Measurements from ENCODE around the gene CTRB1. TPM values are rescaled to one million over a fixed set of nuclear protein-coding genes. Genes with fewer than 3 reads are reported as not detected.

The CTRB1 gene
- total RNA-seq, 1 experiment from 2014 or later, result not detected

DNA sequence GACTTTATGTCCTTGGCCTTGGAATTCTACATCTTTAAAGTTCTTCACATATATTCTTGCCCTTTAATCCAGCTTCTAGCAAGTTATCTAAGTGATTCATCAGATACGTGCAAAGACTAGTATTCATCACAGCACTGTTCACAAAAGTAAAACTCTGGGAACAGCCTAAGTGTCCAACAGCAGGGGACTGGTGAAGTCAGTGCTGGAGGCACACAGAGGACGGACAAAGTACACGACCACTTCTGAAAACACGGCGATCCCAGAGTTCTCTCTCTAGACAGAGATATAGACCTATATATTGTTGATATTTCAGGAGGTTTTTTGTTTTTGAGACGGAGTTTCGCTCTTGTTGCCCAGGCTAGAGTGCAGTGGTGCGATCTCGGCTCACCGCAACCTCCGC is 12.8 kb downstream of the CTRB1 start:
- Mint-ChIP-seq H3K4me3 (ENCODE audit: unreplicated experiment) (no peak overlapping the region), H3K27me3 (ENCODE audit: insufficient read depth, unreplicated experiment) (no peaks in the 10 kb centered on the region), H3K36me3 (ENCODE audit: insufficient read depth, unreplicated experiment) (peaks cover 73% of the 10 kb centered on the region), H3K27ac (ENCODE audit: low read depth, unreplicated experiment) (no peak overlapping the region), H3K4me1 (ENCODE audit: insufficient read depth, unreplicated experiment) (peaks cover 7% of the 10 kb centered on the region), H3K9me3 (ENCODE audit: unreplicated experiment) (no peaks in the 10 kb centered on the region)
- no peak for DNase-seq (ENCODE audit: unreplicated experiment)
- POLR2A ChIA-PET, result interaction anchor here (1.2 kb wide), 1 partner anchor 154 kb away, joined by 3 read pairs; no protein-coding TSS in a partner anchor
- BruUV-seq (replicated peaks), result no TSS peak
- TF ChIP-seq CTCF (IDR thresholded peaks at IDR 0.05; ENCODE audit: unreplicated experiment), result no peak
- CTCF ChIA-PET, result interaction anchor here (1.9 to 5.5 kb wide), 5 partner anchors 18 to 161 kb away, joined by 7 to 106 read pairs (median 33); no protein-coding TSS in a partner anchor
- intact Hi-C loops (cut with micrococcal nuclease), result loop anchor here (5.0 kb wide), 1 partner anchor 171 kb away; no protein-coding TSS in a partner anchor

DNA sequence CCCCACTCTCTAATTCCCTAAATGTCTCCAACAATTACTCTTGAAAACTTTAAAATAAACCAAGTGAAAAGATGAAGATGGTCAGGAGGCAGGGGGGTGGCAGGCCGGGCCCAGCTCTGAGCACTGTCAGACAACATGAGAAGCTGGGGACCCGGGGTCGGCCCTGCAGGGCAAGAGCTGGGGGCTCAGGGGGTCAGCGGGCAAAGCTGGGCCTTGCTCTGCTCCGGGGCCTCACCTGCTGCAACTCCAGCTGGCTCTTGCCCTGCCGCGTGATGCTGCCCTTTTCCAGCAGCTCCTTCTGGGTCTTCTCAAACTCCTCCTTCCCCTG is 14.8 kb downstream of the CTRB1 start:
- H3K27me3 Mint-ChIP-seq (ENCODE audit: insufficient read depth, unreplicated experiment), result no peaks in the 10 kb centered on the region
- no peaks in the 10 kb centered on the region for H3K9me3 Mint-ChIP-seq (ENCODE audit: unreplicated experiment)
- peak overlapping the region; percentile 6 for H3K4me3 Mint-ChIP-seq (ENCODE audit: unreplicated experiment)
- POLR2A ChIA-PET, result interaction anchor here (1.0 to 2.4 kb wide), 10 partner anchors 12 to 159 kb away, joined by 3 to 30 read pairs (median 7); no protein-coding TSS in a partner anchor
- TF ChIP-seq CTCF (IDR thresholded peaks at IDR 0.05; ENCODE audit: unreplicated experiment), result no peak
- CTCF ChIA-PET, result interaction anchor here (0.6 to 5.5 kb wide), 51 partner anchors 9 to 524 kb away, joined by 3 to 106 read pairs (median 5); partner anchors contain the start of genes CFDP1, CTRB2, KARS1 and TERF2IP
- H3K27ac Mint-ChIP-seq (ENCODE audit: low read depth, unreplicated experiment), result peak overlapping the region; percentile 78
- H3K36me3 Mint-ChIP-seq (ENCODE audit: insufficient read depth, unreplicated experiment), result peaks cover 60% of the 10 kb centered on the region
- BruUV-seq (replicated peaks), result no TSS peak
- H3K4me1 Mint-ChIP-seq (ENCODE audit: insufficient read depth, unreplicated experiment), result peaks cover 7% of the 10 kb centered on the region
- intact Hi-C loops (cut with micrococcal nuclease), result loop anchor here (5.0 kb wide), 1 partner anchor 169 kb away; no protein-coding TSS in a partner anchor
- DNase-seq (ENCODE audit: unreplicated experiment), result no peak

GRCh38 chr16:75234856-75235696 is 16.3 kb downstream of the CTRB1 start:
- H3K9me3 Mint-ChIP-seq (ENCODE audit: unreplicated experiment), result no peaks in the 10 kb centered on the region
- peaks cover 48% of the 10 kb centered on the region for H3K36me3 Mint-ChIP-seq (ENCODE audit: insufficient read depth, unreplicated experiment)
- H3K27ac Mint-ChIP-seq (ENCODE audit: low read depth, unreplicated experiment), result no peak overlapping the region
- CTCF ChIA-PET, result interaction anchor here (0.6 to 5.5 kb wide), 20 partner anchors 9 to 177 kb away, joined by 3 to 106 read pairs (median 16); no protein-coding TSS in a partner anchor
- POLR2A ChIA-PET, result interaction anchor here (0.8 to 2.4 kb wide), 7 partner anchors 15 to 150 kb away, joined by 3 to 30 read pairs (median 7); no protein-coding TSS in a partner anchor
- no peak for DNase-seq (ENCODE audit: unreplicated experiment)
- TF ChIP-seq CTCF (IDR thresholded peaks at IDR 0.05; ENCODE audit: unreplicated experiment), result no peak
- H3K4me1 Mint-ChIP-seq (ENCODE audit: insufficient read depth, unreplicated experiment), result peaks cover 11% of the 10 kb centered on the region
- H3K4me3 Mint-ChIP-seq (ENCODE audit: unreplicated experiment), result no peak overlapping the region
- BruUV-seq (replicated peaks), result no TSS peak
- intact Hi-C loops (cut with micrococcal nuclease), result loop anchor here (1.0 to 5.0 kb wide), 2 partner anchors 150 to 167 kb away; no protein-coding TSS in a partner anchor
- no peaks in the 10 kb centered on the region for H3K27me3 Mint-ChIP-seq (ENCODE audit: insufficient read depth, unreplicated experiment)

- Mint-ChIP-seq H3K4me1 (ENCODE audit: insufficient read depth, unreplicated experiment) (peaks cover 11% of the 10 kb centered on the region), H3K4me3 (ENCODE audit: unreplicated experiment) (no peak overlapping the region), H3K36me3 (ENCODE audit: insufficient read depth, unreplicated experiment) (peaks cover 46% of the 10 kb centered on the region), H3K27ac (ENCODE audit: low read depth, unreplicated experiment) (no peak overlapping the region), H3K27me3 (ENCODE audit: insufficient read depth, unreplicated experiment) (no peaks in the 10 kb centered on the region), H3K9me3 (ENCODE audit: unreplicated experiment) (no peaks in the 10 kb centered on the region)
- POLR2A ChIA-PET, result interaction anchor here (0.9 to 2.3 kb wide), 3 partner anchors 15 to 70 kb away, joined by 3 to 8 read pairs (median 3); no protein-coding TSS in a partner anchor
- TF ChIP-seq CTCF (IDR thresholded peaks at IDR 0.05; ENCODE audit: unreplicated experiment), result no peak
- CTCF ChIA-PET, result interaction anchor here (0.6 to 5.5 kb wide), 10 partner anchors 8 to 282 kb away, joined by 3 to 106 read pairs (median 21); no protein-coding TSS in a partner anchor
- DNase-seq (ENCODE audit: unreplicated experiment), result no peak
- BruUV-seq (replicated peaks), result no TSS peak
- intact Hi-C loops (cut with micrococcal nuclease), result no loop called here
Measured at GRCh38 chr16:75235721-75236193, 17.0 kb downstream of the CTRB1 start.
